ENCODE data around the gene LPGAT1.
"Not testable (repeated sequence)": the region's sequence is repeated elsewhere in the genome, so short reads cannot be mapped to it uniquely, and the experiment has no call there.

The LPGAT1 gene

GRCh38 chr1:211732293-211732980 lies 98.1 kb downstream of the LPGAT1 start:
- DNase-seq, result no peak

- no peak for DNase-seq
These were observed 98.9 kb downstream of the LPGAT1 start for GRCh38 chr1:211731456-211732292.

GRCh38 chr1:211730347-211730746 lies 100.2 kb downstream of the LPGAT1 start:
- DNase-seq, result no peak

GRCh38 chr1:211729238-211729637 lies 101.3 kb downstream of the LPGAT1 start:
- DNase-seq, result no peak

GRCh38 chr1:211726467-211726995 lies 104.0 kb downstream of the LPGAT1 start:
- no peak for DNase-seq

- DNase-seq, result no peak
These were observed 105.8 kb downstream of the LPGAT1 start for GRCh38 chr1:211724687-211725196.

GRCh38 chr1:211723273-211723672 lies 107.3 kb downstream of the LPGAT1 start:
- no peak for DNase-seq

GRCh38 chr1:211722277-211723175 lies 108.0 kb downstream of the LPGAT1 start:
- DNase-seq, result no peak

- not testable (repeated sequence) for DNase-seq
These were observed 114.0 kb downstream of the LPGAT1 start for GRCh38 chr1:211716555-211716954.

- no peak for DNase-seq
These were observed 114.6 kb downstream of the LPGAT1 start for GRCh38 chr1:211715971-211716370.

- no peak for DNase-seq
These were observed 116.4 kb downstream of the LPGAT1 start for GRCh38 chr1:211714154-211714553.

GRCh38 chr1:211713231-211713630 lies 117.3 kb downstream of the LPGAT1 start:
- DNase-seq, result no peak

- DNase-seq, result no peak
These were observed 119.3 kb downstream of the LPGAT1 start for GRCh38 chr1:211711315-211711705.

GRCh38 chr1:211710566-211711314 lies 119.8 kb downstream of the LPGAT1 start:
- no peak for DNase-seq

- DNase-seq, result no peak
These were observed 121.6 kb downstream of the LPGAT1 start for GRCh38 chr1:211708926-211709325.

GRCh38 chr1:211708006-211708405 lies 122.6 kb downstream of the LPGAT1 start:
- no peak for DNase-seq

GRCh38 chr1:211705467-211706091 lies 125.0 kb downstream of the LPGAT1 start:
- DNase-seq, result no peak

GRCh38 chr1:211704543-211704942 lies 126.0 kb downstream of the LPGAT1 start:
- no peak for DNase-seq

GRCh38 chr1:211703812-211704537 lies 126.6 kb downstream of the LPGAT1 start:
- peak; percentile 64 to 76 for DNase-seq

GRCh38 chr1:211701733-211702132 lies 128.8 kb downstream of the LPGAT1 start:
- no peak for DNase-seq

- no peak for DNase-seq
These were observed 131.5 kb downstream of the LPGAT1 start for GRCh38 chr1:211699059-211699458.
